Measurements from ENCODE around the gene TMEM117.

Gene TMEM117

DNA sequence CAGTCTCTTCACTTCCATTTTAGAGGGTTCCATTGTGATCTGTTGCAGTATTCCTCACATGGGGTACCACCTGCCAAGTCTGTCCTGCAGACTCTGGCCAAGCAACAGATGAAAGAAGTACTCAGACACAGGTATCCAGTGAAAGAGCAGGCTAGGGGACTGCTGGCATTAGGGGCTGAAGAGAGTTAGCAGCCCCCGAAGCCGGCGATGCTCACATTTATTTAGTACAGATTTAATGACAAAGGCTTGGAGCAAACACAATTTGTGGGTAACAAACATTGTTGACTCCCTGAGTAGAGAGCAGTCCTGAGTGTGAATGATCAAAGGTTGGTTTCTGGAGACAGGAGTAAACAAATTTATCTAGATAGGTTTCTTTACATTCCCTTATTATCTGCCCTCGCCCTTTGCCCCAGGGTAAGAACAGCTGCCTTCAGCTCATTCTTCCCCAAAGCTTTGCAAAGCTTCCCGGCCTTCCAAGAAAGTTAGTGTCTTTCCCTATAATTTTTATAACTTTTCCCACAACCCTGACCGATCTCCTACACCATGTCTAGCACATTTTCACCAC, 144.8 kb downstream of the TMEM117 start:
- DNase-seq (ENCODE audit: low spot score) (no peak), ATAC-seq (ENCODE audit: low read depth) (no peak)
- Histone ChIP-seq H3K9me3 (ENCODE audit: severe bottlenecking) (no peaks in the 10 kb centered on the region), H3K27ac (ENCODE audit: poor library complexity, severe bottlenecking) (no peak overlapping the region), H3K4me3 (ENCODE audit: severe bottlenecking) (no peak overlapping the region), H3K36me3 (ENCODE audit: low read depth) (no peaks in the 10 kb centered on the region), H3K4me1 (ENCODE audit: insufficient read depth, poor library complexity, severe bottlenecking) (no peaks in the 10 kb centered on the region), H3K27me3 (ENCODE audit: insufficient read depth, poor library complexity, severe bottlenecking) (no peaks in the 10 kb centered on the region)
- TF ChIP-seq, protein P1, sequence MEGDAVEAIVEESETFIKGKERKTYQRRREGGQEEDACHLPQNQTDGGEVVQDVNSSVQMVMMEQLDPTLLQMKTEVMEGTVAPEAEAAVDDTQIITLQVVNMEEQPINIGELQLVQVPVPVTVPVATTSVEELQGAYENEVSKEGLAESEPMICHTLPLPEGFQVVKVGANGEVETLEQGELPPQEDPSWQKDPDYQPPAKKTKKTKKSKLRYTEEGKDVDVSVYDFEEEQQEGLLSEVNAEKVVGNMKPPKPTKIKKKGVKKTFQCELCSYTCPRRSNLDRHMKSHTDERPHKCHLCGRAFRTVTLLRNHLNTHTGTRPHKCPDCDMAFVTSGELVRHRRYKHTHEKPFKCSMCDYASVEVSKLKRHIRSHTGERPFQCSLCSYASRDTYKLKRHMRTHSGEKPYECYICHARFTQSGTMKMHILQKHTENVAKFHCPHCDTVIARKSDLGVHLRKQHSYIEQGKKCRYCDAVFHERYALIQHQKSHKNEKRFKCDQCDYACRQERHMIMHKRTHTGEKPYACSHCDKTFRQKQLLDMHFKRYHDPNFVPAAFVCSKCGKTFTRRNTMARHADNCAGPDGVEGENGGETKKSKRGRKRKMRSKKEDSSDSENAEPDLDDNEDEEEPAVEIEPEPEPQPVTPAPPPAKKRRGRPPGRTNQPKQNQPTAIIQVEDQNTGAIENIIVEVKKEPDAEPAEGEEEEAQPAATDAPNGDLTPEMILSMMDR (IDR thresholded peaks at IDR 0.05; ENCODE audit: poor library complexity, severe bottlenecking): no peak

DNA sequence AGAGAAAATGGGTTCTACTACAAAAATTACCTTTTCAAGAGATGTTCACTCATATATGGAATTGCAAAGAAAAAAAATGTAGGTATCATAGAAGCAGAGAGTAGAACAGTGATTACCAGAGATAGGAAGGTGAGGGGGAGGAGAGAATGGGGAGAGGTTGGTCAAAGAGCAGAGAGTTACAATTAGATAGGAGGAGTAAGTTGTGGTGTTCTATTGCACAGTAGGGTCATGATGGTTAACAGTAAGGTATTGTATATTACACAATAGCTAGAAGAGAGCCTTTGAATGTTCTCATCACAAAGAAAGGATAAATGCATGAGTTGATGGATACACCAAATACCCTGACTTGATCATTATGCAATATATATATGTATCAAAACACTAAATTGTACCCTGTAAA, 145.8 kb downstream of the TMEM117 start:
- Histone ChIP-seq H3K4me3 (ENCODE audit: severe bottlenecking) (no peak overlapping the region), H3K36me3 (ENCODE audit: low read depth) (no peaks in the 10 kb centered on the region), H3K9me3 (ENCODE audit: severe bottlenecking) (no peaks in the 10 kb centered on the region), H3K27me3 (ENCODE audit: insufficient read depth, poor library complexity, severe bottlenecking) (no peaks in the 10 kb centered on the region), H3K4me1 (ENCODE audit: insufficient read depth, poor library complexity, severe bottlenecking) (no peaks in the 10 kb centered on the region), H3K27ac (ENCODE audit: poor library complexity, severe bottlenecking) (no peak overlapping the region)
- ATAC-seq (ENCODE audit: low read depth): no peak
- TF ChIP-seq, protein P1 (IDR thresholded peaks at IDR 0.05; ENCODE audit: poor library complexity, severe bottlenecking): no peak
- no peak for DNase-seq (ENCODE audit: low spot score)

DNA sequence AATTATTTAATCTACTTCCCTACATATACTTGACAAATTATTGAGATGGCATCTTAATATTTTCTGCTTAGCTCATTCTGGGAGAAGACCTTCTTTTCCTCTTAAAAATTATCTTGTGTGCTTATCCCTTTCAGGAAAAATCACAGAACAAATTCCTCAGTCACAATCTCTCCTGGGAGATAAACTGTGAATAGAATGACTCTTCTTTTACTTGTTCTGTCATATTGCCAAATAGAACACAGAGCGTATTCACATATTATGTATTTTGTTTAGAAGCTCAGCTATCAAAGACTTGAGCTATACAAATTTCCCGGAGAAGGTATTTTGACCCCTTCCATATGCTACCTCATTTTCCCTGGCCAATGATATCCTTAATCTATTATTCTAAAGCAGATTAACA, 146.7 kb downstream of the TMEM117 start:
- TF ChIP-seq, protein P1 (IDR thresholded peaks at IDR 0.05; ENCODE audit: poor library complexity, severe bottlenecking): no peak
- Histone ChIP-seq H3K36me3 (ENCODE audit: low read depth) (no peaks in the 10 kb centered on the region), H3K4me3 (ENCODE audit: severe bottlenecking) (no peak overlapping the region), H3K9me3 (ENCODE audit: severe bottlenecking) (no peaks in the 10 kb centered on the region), H3K27ac (ENCODE audit: poor library complexity, severe bottlenecking) (no peak overlapping the region), H3K27me3 (ENCODE audit: insufficient read depth, poor library complexity, severe bottlenecking) (no peaks in the 10 kb centered on the region), H3K4me1 (ENCODE audit: insufficient read depth, poor library complexity, severe bottlenecking) (no peaks in the 10 kb centered on the region)
- DNase-seq (ENCODE audit: low spot score) (no peak), ATAC-seq (ENCODE audit: low read depth) (no peak)

DNA sequence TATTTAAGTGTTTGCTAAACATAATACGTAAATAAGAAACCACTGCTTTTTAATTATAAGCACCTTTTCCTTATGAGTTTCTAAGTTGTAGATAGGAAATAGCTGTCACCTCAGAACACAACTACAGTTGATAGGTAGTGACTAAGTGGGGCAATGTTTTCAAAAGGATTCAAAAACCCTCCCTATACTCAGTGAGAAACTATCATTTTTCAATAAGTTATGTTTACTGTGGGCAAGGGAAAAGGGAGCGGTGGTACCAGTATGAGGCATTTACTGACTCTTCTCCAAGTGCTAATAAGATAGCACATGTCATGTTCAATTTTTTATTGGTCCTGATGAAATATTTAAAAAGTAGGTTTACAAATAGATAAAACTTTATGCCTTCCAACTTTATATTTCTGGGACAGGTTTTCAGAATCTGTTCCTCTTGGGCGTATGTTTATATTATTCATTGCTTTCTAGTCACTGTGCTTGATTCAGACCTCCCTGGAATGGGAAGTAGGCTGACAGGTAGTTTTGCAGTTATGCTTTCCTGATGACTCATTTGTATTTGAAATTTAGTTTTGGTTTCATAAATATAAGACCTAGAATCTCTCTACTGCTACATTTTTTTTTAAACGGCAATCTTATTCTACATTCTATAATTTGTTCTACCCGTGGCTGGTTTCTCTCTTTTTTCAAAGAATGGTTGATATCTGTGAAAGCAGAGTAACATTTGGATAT, 153.1 kb downstream of the TMEM117 start:
- TF ChIP-seq, protein P1 (IDR thresholded peaks at IDR 0.05; ENCODE audit: poor library complexity, severe bottlenecking): no peak
- DNase-seq (ENCODE audit: low spot score): no peak

DNA sequence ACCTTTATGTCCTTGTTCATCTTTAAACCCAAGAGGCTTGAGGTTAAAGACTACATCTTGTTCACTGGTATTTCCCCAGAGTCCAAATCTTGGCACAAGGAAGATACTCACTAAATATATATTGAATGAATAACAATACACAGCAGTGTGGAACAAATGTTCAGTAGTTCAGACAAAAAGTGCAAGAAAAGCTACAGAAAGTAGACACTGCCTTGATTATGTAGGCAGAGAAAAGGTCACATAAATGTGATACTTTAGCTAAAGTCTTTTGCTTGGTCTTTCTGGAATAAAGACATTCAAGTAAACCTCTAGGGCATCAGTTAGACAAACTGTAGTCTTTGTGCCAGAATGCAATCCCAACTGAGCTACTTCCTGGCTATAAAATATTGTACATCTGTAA, 157.0 kb downstream of the TMEM117 start:
- DNase-seq (ENCODE audit: low spot score) (no peak), ATAC-seq (ENCODE audit: low read depth) (no peak)
- Histone ChIP-seq H3K4me3 (ENCODE audit: severe bottlenecking) (no peak overlapping the region), H3K9me3 (ENCODE audit: severe bottlenecking) (no peaks in the 10 kb centered on the region), H3K36me3 (ENCODE audit: low read depth) (no peaks in the 10 kb centered on the region), H3K27me3 (ENCODE audit: insufficient read depth, poor library complexity, severe bottlenecking) (no peaks in the 10 kb centered on the region), H3K27ac (ENCODE audit: poor library complexity, severe bottlenecking) (no peak overlapping the region), H3K4me1 (ENCODE audit: insufficient read depth, poor library complexity, severe bottlenecking) (no peaks in the 10 kb centered on the region)
- TF ChIP-seq, protein P1 (IDR thresholded peaks at IDR 0.05; ENCODE audit: poor library complexity, severe bottlenecking): no peak

More for the DNA sequence above, 153.1 kb downstream of the TMEM117 start:
- no peak overlapping the region for H3K27ac ChIP-seq (ENCODE audit: poor library complexity, severe bottlenecking)
- no peak overlapping the region for H3K4me3 ChIP-seq (ENCODE audit: severe bottlenecking)
- H3K36me3 ChIP-seq (ENCODE audit: low read depth): no peaks in the 10 kb centered on the region
- no peaks in the 10 kb centered on the region for H3K4me1 ChIP-seq (ENCODE audit: insufficient read depth, poor library complexity, severe bottlenecking)
- no peaks in the 10 kb centered on the region for H3K27me3 ChIP-seq (ENCODE audit: insufficient read depth, poor library complexity, severe bottlenecking)
- 0 out of 3 replicates have a peak, but pooled peaks have one; percentile 33 for ATAC-seq (ENCODE audit: low read depth)
- H3K9me3 ChIP-seq (ENCODE audit: severe bottlenecking): no peaks in the 10 kb centered on the region
